Keratinocyte (primary cell): ENCODE data around the gene FAM83G. TPM values are rescaled to one million over a fixed set of nuclear protein-coding genes. Genes with fewer than 3 reads are reported as not detected.
A peak's percentile ranks its signal among the peaks of the same experiment; 100 is the strongest.

Source experiments
- DNase-seq: peaks from one replicate; pipeline ENCODE4 v3.0.0-alpha.2; 2011; ENCODE audit warnings: low read depth, missing footprints, low spot score
- FAIRE-seq: peaks from 2 replicates; lab custom pipeline; 2011; peaks lifted over from hg19 to GRCh38; lab: Jason Lieb, UNC
- H2AFZ ChIP-seq: 2 replicates; pipeline ENCODE4 v1.6.0; 2012; ENCODE audit warnings: low read length, control low read depth, inconsistent platforms; ENCODE audit not compliant: control insufficient read depth
- H3K27ac ChIP-seq: 2 replicates; pipeline ENCODE4 v1.5.1; 2011; ENCODE audit warnings: low read length; ENCODE audit not compliant: control insufficient read depth, insufficient read depth
- H3K27me3 ChIP-seq: 3 replicates; pipeline ENCODE4 v1.6.0; 2011; ENCODE audit warnings: low read length; ENCODE audit not compliant: control insufficient read depth, insufficient read depth; ENCODE audit errors: extremely low read depth
- H3K36me3 ChIP-seq, 2 experiments: 2 replicates in 1 of 2; 3 replicates in 1 of 2; pipeline ENCODE4 v1.5.1; 2011; ENCODE audit warnings: low read length in 2 of 2, mild to moderate bottlenecking in 1 of 2; ENCODE audit not compliant: control insufficient read depth in 2 of 2, insufficient read depth in 2 of 2; ENCODE audit errors: extremely low read depth in 1 of 2
- H3K4me1 ChIP-seq: 3 replicates; pipeline ENCODE4 v1.5.1; 2011; ENCODE audit warnings: low read length; ENCODE audit not compliant: control insufficient read depth, insufficient read depth; ENCODE audit errors: extremely low read depth
- H3K4me2 ChIP-seq: 3 replicates; pipeline ENCODE4 v1.6.0; 2011; ENCODE audit warnings: low read depth, low read length; ENCODE audit not compliant: control insufficient read depth, insufficient read depth; ENCODE audit errors: extremely low read depth
- H3K4me3 ChIP-seq, 3 experiments: fragments of 200-600 bp in 1 of 3; sonication (generic) in 1 of 3; 2 replicates in 2 of 3; 3 replicates in 1 of 3; pipeline ENCODE4 v1.5.1; 2011 to 2016; ENCODE audit warnings: low read length in 3 of 3, mild to moderate bottlenecking in 3 of 3, control low read depth in 2 of 3, inconsistent platforms in 1 of 3, low read depth in 1 of 3, mixed read lengths in 1 of 3, mixed run types in 1 of 3, moderate library complexity in 1 of 3; ENCODE audit not compliant: control insufficient read depth in 2 of 3, insufficient read depth in 2 of 3; ENCODE audit errors: extremely low read depth in 1 of 3
- H3K79me2 ChIP-seq: 2 replicates; pipeline ENCODE4 v1.6.0; 2012; ENCODE audit warnings: low read length; ENCODE audit not compliant: control insufficient read depth, insufficient read depth
- H3K9ac ChIP-seq: 3 replicates; pipeline ENCODE4 v1.6.0; 2011; ENCODE audit warnings: low read length; ENCODE audit not compliant: control insufficient read depth, insufficient read depth; ENCODE audit errors: extremely low read depth
- H3K9me1 ChIP-seq: 3 replicates; pipeline ENCODE4 v1.6.0; 2011; ENCODE audit warnings: low read length; ENCODE audit not compliant: control insufficient read depth, insufficient read depth; ENCODE audit errors: extremely low read depth
- H3K9me3 ChIP-seq: 2 replicates; pipeline ENCODE4 v1.5.1; 2012; ENCODE audit warnings: low read depth, low read length; ENCODE audit not compliant: control insufficient read depth
- H4K20me1 ChIP-seq: 3 replicates; pipeline ENCODE4 v1.6.0; 2011; ENCODE audit warnings: low read length; ENCODE audit not compliant: control insufficient read depth, insufficient read depth; ENCODE audit errors: extremely low read depth
- EZH2 ChIP-seq: IDR thresholded peaks from one replicate; pipeline ENCODE4 v1.6.1; 2012; ENCODE audit warnings: inconsistent platforms, mild to moderate bottlenecking, low read length, moderate library complexity
- dilution Hi-C: fragments of 300-500 bp; cut with MboI; formaldehyde crosslinking; loops from one replicate; pipeline ENCODE4 v1.7.0; 2020; ENCODE audit warnings: low sequenced_read_pairs; ENCODE audit not compliant: extremely low pct_ligation_motif_present
- polyA plus RNA-seq, 5 experiments: library from polyadenylated mRNA; depleted of rRNA in 3 of 5; stranded (reverse) in 3 of 5; stranded (forward) in 1 of 5; unstranded in 1 of 5; fragments of >200 nt; gene quantifications; 1 replicate in 1 of 5; 2 replicates in 3 of 5; 3 replicates in 1 of 5; pipeline versions ENCODE4 v1.2.1 to v1.2.3, GENCODE V29; 2011 to 2012; ENCODE audit warnings: missing spikeins in 2 of 5, low read depth in 1 of 5, low replicate concordance in 1 of 5
- TF ChIP-seq, protein P1 (sequence below), 3 experiments: IDR thresholded peaks in 1 of 3; conservative IDR thresholded peaks in 1 of 3; optimal IDR thresholded peaks in 1 of 3; 2 replicates in 2 of 3; 3 replicates in 1 of 3; pipeline versions ENCODE3 to v1.5.1; 2011; ENCODE audit warnings: low read length in 3 of 3, mild to moderate bottlenecking in 3 of 3, moderate library complexity in 2 of 3, control low read depth in 1 of 3, inconsistent platforms in 1 of 3; ENCODE audit not compliant: insufficient read depth in 2 of 3; ENCODE audit errors: extremely low read depth in 1 of 3

Gene FAM83G
- polyA plus RNA-seq, 1 donor (not counting 4 experiments of a cell fraction or from before 2014, with no cell fraction given), result 23.2 TPM

DNA sequence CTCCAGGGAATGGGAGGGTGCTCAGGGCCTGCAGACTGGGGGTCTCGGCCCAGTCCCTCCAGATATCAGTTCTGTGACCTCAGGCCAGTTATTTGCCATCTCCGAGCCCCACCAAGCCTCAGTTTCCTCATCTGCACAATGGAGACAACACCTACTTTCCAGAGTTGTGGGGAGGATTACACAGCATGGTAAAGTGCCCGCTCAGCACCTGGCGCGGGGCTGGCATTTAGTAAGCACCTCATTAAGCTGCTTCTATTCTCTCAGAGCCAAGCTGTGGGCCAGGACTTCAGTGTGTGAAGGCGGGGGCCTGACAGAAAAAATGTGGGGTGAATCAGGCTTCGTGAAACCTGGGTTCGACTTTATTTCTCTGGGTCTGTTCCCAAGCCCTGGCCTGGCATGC lies 5.2 kb downstream of the FAM83G start:
- DNase-seq (no peak), FAIRE-seq (no peak)
- Histone ChIP-seq H3K4me2 (peak overlapping the region; percentile 96), H3K36me3 (peaks cover 13 to 56% of the 10 kb centered on the region in 2 experiments), H3K9me1 (peaks cover 4% of the 10 kb centered on the region), H3K4me3 (peak overlapping the region in 1 of 3 experiments; percentile 4), H3K27ac (peak overlapping the region; percentile 96), H3K79me2 (peaks cover 84% of the 10 kb centered on the region), H3K9me3 (no peaks in the 10 kb centered on the region), H3K9ac (peak overlapping the region; percentile 87), H3K4me1 (peaks cover 64% of the 10 kb centered on the region), H3K27me3 (no peaks in the 10 kb centered on the region), H4K20me1 (peaks cover 26% of the 10 kb centered on the region), H2AFZ (no peak overlapping the region)
- dilution Hi-C loops, result no loop called here
- TF ChIP-seq EZH2, result no peak
- TF ChIP-seq, protein P1, sequence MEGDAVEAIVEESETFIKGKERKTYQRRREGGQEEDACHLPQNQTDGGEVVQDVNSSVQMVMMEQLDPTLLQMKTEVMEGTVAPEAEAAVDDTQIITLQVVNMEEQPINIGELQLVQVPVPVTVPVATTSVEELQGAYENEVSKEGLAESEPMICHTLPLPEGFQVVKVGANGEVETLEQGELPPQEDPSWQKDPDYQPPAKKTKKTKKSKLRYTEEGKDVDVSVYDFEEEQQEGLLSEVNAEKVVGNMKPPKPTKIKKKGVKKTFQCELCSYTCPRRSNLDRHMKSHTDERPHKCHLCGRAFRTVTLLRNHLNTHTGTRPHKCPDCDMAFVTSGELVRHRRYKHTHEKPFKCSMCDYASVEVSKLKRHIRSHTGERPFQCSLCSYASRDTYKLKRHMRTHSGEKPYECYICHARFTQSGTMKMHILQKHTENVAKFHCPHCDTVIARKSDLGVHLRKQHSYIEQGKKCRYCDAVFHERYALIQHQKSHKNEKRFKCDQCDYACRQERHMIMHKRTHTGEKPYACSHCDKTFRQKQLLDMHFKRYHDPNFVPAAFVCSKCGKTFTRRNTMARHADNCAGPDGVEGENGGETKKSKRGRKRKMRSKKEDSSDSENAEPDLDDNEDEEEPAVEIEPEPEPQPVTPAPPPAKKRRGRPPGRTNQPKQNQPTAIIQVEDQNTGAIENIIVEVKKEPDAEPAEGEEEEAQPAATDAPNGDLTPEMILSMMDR (optimal IDR thresholded peaks at IDR 0.05 in 1 of 3, IDR thresholded peaks at IDR 0.05 in 1 of 3, conservative IDR thresholded peaks at IDR 0.05 in 1 of 3; ENCODE audit: extremely low read depth in 1 of 3, insufficient read depth in 2 of 3, low read length in 3 of 3), result no peak

GRCh38 chr17:18997650-18998196 lies 6.8 kb downstream of the FAM83G start:
- H3K9me3 ChIP-seq, result no peaks in the 10 kb centered on the region
- H3K27ac ChIP-seq, result no peak overlapping the region
- TF ChIP-seq, protein P1 (optimal IDR thresholded peaks at IDR 0.05 in 1 of 3, IDR thresholded peaks at IDR 0.05 in 1 of 3, conservative IDR thresholded peaks at IDR 0.05 in 1 of 3; ENCODE audit: extremely low read depth in 1 of 3, insufficient read depth in 2 of 3, low read length in 3 of 3), result no peak
- TF ChIP-seq EZH2, result no peak
- peaks cover 4% of the 10 kb centered on the region for H3K9me1 ChIP-seq
- H3K79me2 ChIP-seq, result peaks cover 90% of the 10 kb centered on the region
- FAIRE-seq (no peak), DNase-seq (no peak)
- H3K27me3 ChIP-seq, result no peaks in the 10 kb centered on the region
- no peak overlapping the region for H2AFZ ChIP-seq
- dilution Hi-C loops, result no loop called here
- peaks cover 43% of the 10 kb centered on the region for H4K20me1 ChIP-seq
- peak overlapping the region; percentile 8 for H3K4me2 ChIP-seq
- H3K9ac ChIP-seq, result no peak overlapping the region
- peaks cover 81% of the 10 kb centered on the region for H3K4me1 ChIP-seq
- peak overlapping the region in 1 of 3 experiments; percentile 28 for H3K4me3 ChIP-seq
- peaks cover 12 to 60% of the 10 kb centered on the region in 2 experiments for H3K36me3 ChIP-seq
